Tibial artery (tissue), 4 donors: ENCODE results near the gene SLC39A11.

Experiments
- DNase-seq, 2 donors: peaks; one replicate each; pipeline ENCODE4 v3.0.0-alpha.2; 2019
- H3K27ac ChIP-seq, 2 donors: fragments of 200-600 bp; sonication (generic) in 1 of 2; 1 replicate in 1 of 2; 2 replicates in 1 of 2; pipeline ENCODE4 v1.5.1; 2018 to 2019; ENCODE audit warnings: mild to moderate bottlenecking in 1 of 2
- H3K27me3 ChIP-seq, 2 donors: fragments of 200-600 bp; sonication (generic) in 1 of 2; one replicate each; pipeline versions ENCODE4 v1.5.1 to v1.6.0; 2016 to 2019
- H3K36me3 ChIP-seq, 3 donors: fragments of 200-600 bp; sonication (generic) in 2 of 3; one replicate each; pipeline ENCODE4 v1.5.1; 2016 to 2019; ENCODE audit warnings: mild to moderate bottlenecking in 2 of 3
- H3K4me1 ChIP-seq, 4 donors: fragments of 200-600 bp; sonication (generic) in 2 of 4; 1 replicate in 3 of 4; 2 replicates in 1 of 4; pipeline ENCODE4 v1.5.1; 2016 to 2019
- H3K4me3 ChIP-seq, 2 donors: fragments of 200-600 bp; sonication (generic) in 1 of 2; 1 replicate in 1 of 2; 2 replicates in 1 of 2; pipeline ENCODE4 v1.5.1; 2018 to 2019; ENCODE audit warnings: mild to moderate bottlenecking in 2 of 2
- H3K9me3 ChIP-seq, 3 donors: fragments of 200-600 bp; sonication (generic) in 1 of 3; one replicate each; pipeline ENCODE4 v1.5.1; 2016 to 2019
- intact Hi-C: fragments of 100-400 bp; cut with DNase I; formaldehyde crosslinking; loops from one replicate; pipeline ENCODE4 v1.15.0; 2023; ENCODE audit warnings: low total_unique reads
- TF ChIP-seq, protein P1 (sequence below), 2 experiments: fragments of 200-600 bp in 1 of 2; fragments of 450-650 bp in 1 of 2; IDR thresholded peaks; one replicate each; pipeline ENCODE4 v1.5.1; 2017 to 2019; ENCODE audit warnings: antibody characterized with exemption in 2 of 2, mild to moderate bottlenecking in 1 of 2, moderate library complexity in 1 of 2

Gene SLC39A11

DNA sequence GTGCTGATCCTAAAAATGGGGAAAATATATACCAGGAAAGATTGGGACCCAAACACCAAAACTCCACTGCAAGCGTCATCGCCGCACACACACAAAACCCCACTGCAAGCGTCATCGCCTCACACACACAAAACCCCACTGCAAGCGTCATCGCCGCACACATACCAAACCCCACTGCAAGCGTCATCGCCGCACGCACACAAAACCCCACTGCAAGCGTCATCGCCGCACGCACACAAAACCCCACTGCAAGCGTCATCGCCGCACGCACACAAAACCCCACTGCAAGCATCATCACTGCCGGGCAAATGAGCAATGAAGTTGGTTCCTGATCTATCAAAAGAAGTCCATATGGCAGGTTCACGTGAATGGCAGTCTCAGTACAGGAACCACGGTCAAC lies 144.4 kb downstream of the SLC39A11 start:
- Histone ChIP-seq H3K36me3 (peaks cover 0 to 9% (median 3%) of the 10 kb centered on the region in 3 donors), H3K27me3 (no peaks in the 10 kb centered on the region), H3K4me1 (no peaks in the 10 kb centered on the region), H3K27ac (no peak overlapping the region), H3K9me3 (no peaks in the 10 kb centered on the region), H3K4me3 (no peak overlapping the region)
- intact Hi-C loops = no loop called here
- DNase-seq = no peak
- TF ChIP-seq, protein P1, sequence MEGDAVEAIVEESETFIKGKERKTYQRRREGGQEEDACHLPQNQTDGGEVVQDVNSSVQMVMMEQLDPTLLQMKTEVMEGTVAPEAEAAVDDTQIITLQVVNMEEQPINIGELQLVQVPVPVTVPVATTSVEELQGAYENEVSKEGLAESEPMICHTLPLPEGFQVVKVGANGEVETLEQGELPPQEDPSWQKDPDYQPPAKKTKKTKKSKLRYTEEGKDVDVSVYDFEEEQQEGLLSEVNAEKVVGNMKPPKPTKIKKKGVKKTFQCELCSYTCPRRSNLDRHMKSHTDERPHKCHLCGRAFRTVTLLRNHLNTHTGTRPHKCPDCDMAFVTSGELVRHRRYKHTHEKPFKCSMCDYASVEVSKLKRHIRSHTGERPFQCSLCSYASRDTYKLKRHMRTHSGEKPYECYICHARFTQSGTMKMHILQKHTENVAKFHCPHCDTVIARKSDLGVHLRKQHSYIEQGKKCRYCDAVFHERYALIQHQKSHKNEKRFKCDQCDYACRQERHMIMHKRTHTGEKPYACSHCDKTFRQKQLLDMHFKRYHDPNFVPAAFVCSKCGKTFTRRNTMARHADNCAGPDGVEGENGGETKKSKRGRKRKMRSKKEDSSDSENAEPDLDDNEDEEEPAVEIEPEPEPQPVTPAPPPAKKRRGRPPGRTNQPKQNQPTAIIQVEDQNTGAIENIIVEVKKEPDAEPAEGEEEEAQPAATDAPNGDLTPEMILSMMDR (IDR thresholded peaks at IDR 0.05) = no peak

DNA sequence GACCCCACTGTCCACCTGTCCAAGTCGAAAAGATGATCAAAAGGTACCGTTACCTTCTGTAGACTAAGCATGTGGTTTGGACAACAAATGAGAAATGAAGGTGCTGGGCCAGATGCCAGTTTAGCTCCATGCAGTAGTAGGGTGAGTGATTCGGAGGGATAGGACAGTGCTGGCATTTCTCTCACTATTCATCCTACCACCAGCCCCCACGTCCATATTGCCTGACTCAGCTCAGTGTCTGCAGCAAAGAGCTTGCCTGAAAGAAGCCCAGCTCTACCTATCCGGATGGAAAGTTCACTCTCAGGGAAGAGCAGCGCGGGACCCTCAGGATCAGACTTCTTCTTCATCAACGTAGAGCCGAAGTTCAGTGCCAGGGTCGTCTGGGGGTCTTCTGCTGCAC lies 145.0 kb downstream of the SLC39A11 start:
- TF ChIP-seq, protein P1 (IDR thresholded peaks at IDR 0.05) = no peak
- no peaks in the 10 kb centered on the region for H3K4me1 ChIP-seq
- H3K9me3 ChIP-seq = no peaks in the 10 kb centered on the region
- peaks cover 0 to 9% (median 8%) of the 10 kb centered on the region in 3 donors for H3K36me3 ChIP-seq
- intact Hi-C loops = no loop called here
- no peak overlapping the region for H3K4me3 ChIP-seq
- no peak overlapping the region for H3K27ac ChIP-seq
- no peaks in the 10 kb centered on the region for H3K27me3 ChIP-seq
- DNase-seq = no peak

DNA sequence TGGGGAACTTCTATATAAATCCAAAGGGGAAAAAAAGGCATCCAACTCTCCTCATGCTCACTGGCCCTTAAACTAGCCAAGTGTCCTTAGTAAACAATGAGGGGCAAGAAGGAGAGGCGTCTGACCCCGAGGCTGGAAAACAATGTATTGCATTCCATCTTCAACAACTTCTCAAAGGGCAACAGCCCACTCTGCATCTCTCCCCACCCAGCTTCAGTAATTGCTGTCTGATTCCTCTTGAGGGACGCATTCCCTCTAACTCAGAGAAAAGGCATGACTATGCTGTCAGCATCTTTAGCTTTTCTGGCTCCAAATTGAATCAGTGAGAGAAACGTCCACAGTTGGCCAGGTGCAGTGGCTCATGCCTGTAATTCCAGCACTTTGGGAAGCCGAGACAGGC lies 145.8 kb downstream of the SLC39A11 start:
- H3K27me3 ChIP-seq = no peaks in the 10 kb centered on the region
- DNase-seq = no peak
- H3K9me3 ChIP-seq = no peaks in the 10 kb centered on the region
- H3K4me1 ChIP-seq = no peaks in the 10 kb centered on the region
- TF ChIP-seq, protein P1 (IDR thresholded peaks at IDR 0.05) = no peak
- intact Hi-C loops = no loop called here
- peaks cover 0 to 9% (median 8%) of the 10 kb centered on the region in 3 donors for H3K36me3 ChIP-seq
- no peak overlapping the region for H3K27ac ChIP-seq
- H3K4me3 ChIP-seq = no peak overlapping the region

DNA sequence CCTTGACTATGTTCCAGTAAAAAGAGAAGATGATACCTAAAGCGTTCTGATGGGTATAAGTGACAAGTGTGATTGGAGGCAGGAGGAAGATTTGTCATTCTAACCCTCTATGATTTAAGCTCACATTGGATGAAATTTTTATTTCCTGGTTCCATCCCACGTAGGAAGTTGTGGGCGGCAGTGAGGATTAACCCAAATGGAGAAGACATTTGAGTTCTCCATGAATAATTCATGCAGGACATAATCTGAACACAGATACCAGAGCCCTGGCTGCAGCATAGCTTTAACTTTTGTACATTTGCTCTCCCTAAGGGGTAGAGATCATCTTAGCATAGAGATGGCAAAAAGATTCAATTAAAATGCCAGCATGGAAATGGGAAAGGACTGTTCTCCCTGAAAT lies 146.3 kb downstream of the SLC39A11 start:
- Histone ChIP-seq H3K4me1 (no peaks in the 10 kb centered on the region), H3K27ac (no peak overlapping the region), H3K9me3 (no peaks in the 10 kb centered on the region), H3K27me3 (no peaks in the 10 kb centered on the region), H3K4me3 (no peak overlapping the region), H3K36me3 (peaks cover 0 to 9% (median 8%) of the 10 kb centered on the region in 3 donors)
- intact Hi-C loops = no loop called here
- TF ChIP-seq, protein P1 (IDR thresholded peaks at IDR 0.05) = no peak
- no peak for DNase-seq

DNA sequence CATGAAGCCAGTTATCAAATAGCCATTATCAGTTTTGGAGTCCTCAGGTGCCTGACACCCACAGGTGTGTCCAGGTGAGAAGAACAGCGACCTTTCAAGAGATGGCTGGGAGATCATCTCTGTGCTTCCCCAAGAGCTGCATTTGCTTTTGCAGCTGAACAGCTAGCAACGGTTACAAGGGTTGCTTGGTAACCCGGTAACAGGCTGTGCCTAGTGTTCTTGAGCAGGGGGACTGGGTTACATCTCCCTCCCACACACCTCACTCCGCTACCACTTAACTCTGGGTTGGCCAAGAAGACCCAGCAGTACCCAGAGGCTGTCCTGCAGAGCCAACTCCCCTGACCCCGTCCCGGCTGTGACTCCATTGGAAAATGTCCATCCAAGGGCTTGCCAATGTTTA lies 147.0 kb downstream of the SLC39A11 start:
- peaks cover 0 to 9% (median 8%) of the 10 kb centered on the region in 3 donors for H3K36me3 ChIP-seq
- no peak for DNase-seq
- intact Hi-C loops = no loop called here
- H3K27ac ChIP-seq = no peak overlapping the region
- H3K27me3 ChIP-seq = no peaks in the 10 kb centered on the region
- TF ChIP-seq, protein P1 (IDR thresholded peaks at IDR 0.05) = no peak
- no peaks in the 10 kb centered on the region for H3K9me3 ChIP-seq
- H3K4me3 ChIP-seq = no peak overlapping the region
- H3K4me1 ChIP-seq = no peaks in the 10 kb centered on the region
